GM12878 (cell line): ENCODE data around the gene PLAAT3. TPM values are rescaled to one million over a fixed set of nuclear protein-coding genes. Genes with fewer than 3 reads are reported as not detected.

Experiments
- ATAC-seq: fragments of 200-7000 bp; cut with Tn5 transposase; 3 replicates; pipeline ENCODE4 v1.9.1; 2020; ENCODE audit warnings: mild to moderate bottlenecking, moderate library complexity
- BruUV-seq: library from RNA; stranded (reverse); fragments of 400-500 nt; replicated peaks from 2 replicates; lab custom pipeline; 2021; lab: Mats Ljungman, UMichigan
- CTCF ChIA-PET: fragments of 300-600 bp; sonication (Branson Sonifier 250); formaldehyde crosslinking; extraction: SDS; loops from one replicate; lab custom pipeline; 2021; ENCODE audit warnings: inconsistent platforms; lab: Yijun Ruan, JAX
- POLR2A ChIA-PET: fragments of 350-600 bp; formaldehyde crosslinking; extraction: SDS; loops from one replicate; lab custom pipeline; 2021; ENCODE audit warnings: inconsistent platforms; lab: Charles Lee
- RAD21 ChIA-PET: fragments of 300-600 bp; sonication (Branson Sonifier 250); formaldehyde crosslinking; loops from one replicate; lab custom pipeline; 2023; ENCODE audit warnings: antibody characterized with exemption; ENCODE audit not compliant: unreplicated experiment; lab: Charles Lee
- SMC1A ChIA-PET: fragments of 300-600 bp; sonication (Branson Sonifier 250); formaldehyde crosslinking; loops from one replicate; lab custom pipeline; 2023; ENCODE audit not compliant: unreplicated experiment, uncharacterized antibody; lab: Charles Lee
- DNase-seq: peaks from one replicate; pipeline ENCODE4 v3.0.0-alpha.2; 2011; ENCODE audit warnings: low read depth, low spot score
- FAIRE-seq: peaks from 3 replicates; lab custom pipeline; 2011; peaks lifted over from hg19 to GRCh38; lab: Jason Lieb, UNC
- H2AFZ ChIP-seq: 2 replicates; pipeline ENCODE4 v1.6.0; 2011; ENCODE audit warnings: low read depth, low read length, control low read depth; ENCODE audit not compliant: control insufficient read depth
- H3K27ac ChIP-seq: 2 replicates; pipeline ENCODE4 v1.5.1; 2011; ENCODE audit warnings: control low read depth; ENCODE audit not compliant: control insufficient read depth, insufficient read depth
- H3K27me3 ChIP-seq, 2 experiments: replicated peaks in 1 of 2; 2 replicates each; pipeline versions ENCODE4 v1.6.0 to v1.6.1; 2011; ENCODE audit warnings: low read length in 1 of 2; ENCODE audit not compliant: control insufficient read depth in 2 of 2, insufficient read depth in 2 of 2
- H3K36me3 ChIP-seq, 2 experiments: 2 replicates each; pipeline ENCODE4 v1.5.1; 2011; ENCODE audit warnings: low read length in 1 of 2; ENCODE audit not compliant: control insufficient read depth in 2 of 2, insufficient read depth in 2 of 2
- H3K4me1 ChIP-seq: 2 replicates; pipeline ENCODE4 v1.6.1; 2011; ENCODE audit warnings: mild to moderate bottlenecking, low read length, moderate library complexity, mixed read lengths; ENCODE audit not compliant: control insufficient read depth, insufficient read depth
- H3K4me2 ChIP-seq: 2 replicates; pipeline ENCODE4 v1.6.0; 2011; ENCODE audit warnings: control low read depth; ENCODE audit not compliant: control insufficient read depth, insufficient read depth
- H3K4me3 ChIP-seq: fragments of 200-600 bp; sonication (generic); 2 replicates; pipeline ENCODE4 v1.5.1; 2016
- H3K79me2 ChIP-seq: 2 replicates; pipeline ENCODE4 v1.6.0; 2011; ENCODE audit warnings: low read length; ENCODE audit not compliant: control insufficient read depth, insufficient read depth
- H3K9ac ChIP-seq: 2 replicates; pipeline ENCODE4 v1.8.0; 2011; ENCODE audit warnings: low read length, control low read depth, mixed read lengths; ENCODE audit not compliant: control insufficient read depth, insufficient read depth
- H3K9me3 ChIP-seq: replicated peaks from 3 replicates; pipeline ENCODE4 v1.5.1; 2011; ENCODE audit warnings: mild to moderate bottlenecking, low read length; ENCODE audit not compliant: control insufficient read depth, insufficient read depth
- H4K20me1 ChIP-seq: 2 replicates; pipeline ENCODE4 v1.6.0; 2011; ENCODE audit not compliant: control insufficient read depth, insufficient read depth
- BCLAF1 ChIP-seq: fragments of 450-650 bp; IDR thresholded peaks from 2 replicates; pipeline ENCODE4 v1.6.1; 2017; ENCODE audit warnings: antibody characterized with exemption, mild to moderate bottlenecking, moderate library complexity
- BHLHE40 ChIP-seq, 2 experiments: fragments of 450-650 bp in 1 of 2; IDR thresholded peaks; 2 replicates each; pipeline ENCODE4 v1.6.1; 2011 to 2017; ENCODE audit warnings: low read depth in 2 of 2, borderline replicate concordance in 1 of 2, improper control_type of control experiment in 1 of 2, low read length in 1 of 2, mild to moderate bottlenecking in 1 of 2
- CTCF ChIP-seq, 3 experiments: IDR thresholded peaks in 2 of 3; conservative IDR thresholded peaks in 1 of 3; 2 replicates each; pipeline ENCODE4 v1.5.1; 2011; ENCODE audit warnings: low read depth in 3 of 3, low read length in 3 of 3, mild to moderate bottlenecking in 3 of 3, control low read depth in 2 of 3, moderate library complexity in 2 of 3, inconsistent platforms in 1 of 3, mixed read lengths in 1 of 3; ENCODE audit not compliant: control insufficient read depth in 2 of 3, insufficient read depth in 1 of 3; ENCODE audit errors: extremely low read depth in 1 of 3
- LARP7 ChIP-seq: fragments of 450-650 bp; IDR thresholded peaks from 2 replicates; pipeline ENCODE4 v1.6.1; 2017; ENCODE audit warnings: mild to moderate bottlenecking
- MLLT1 ChIP-seq: fragments of 450-650 bp; IDR thresholded peaks from 2 replicates; pipeline ENCODE4 v1.6.1; 2016; ENCODE audit warnings: mild to moderate bottlenecking
- NBN ChIP-seq: fragments of 450-650 bp; IDR thresholded peaks from 2 replicates; pipeline ENCODE4 v1.6.1; 2016
- POLR2A ChIP-seq: IDR thresholded peaks from 2 replicates; pipeline ENCODE4 v1.6.1; 2011; ENCODE audit warnings: low read depth, mild to moderate bottlenecking, low read length
- USF1 ChIP-seq: IDR thresholded peaks from 2 replicates; pipeline ENCODE4 v1.6.1; 2011; ENCODE audit warnings: borderline replicate concordance, low read depth, mild to moderate bottlenecking, moderate library complexity, mixed read lengths, low read length; ENCODE audit not compliant: insufficient read depth; ENCODE audit errors: extremely low read length
- WGBS: methylation state at CpG from one replicate; pipeline ENCODE4 v1.1.6; 2016; ENCODE audit warnings: low lambda C conversion rate; ENCODE audit not compliant: insufficient replicate concordance, insufficient coverage; ENCODE audit errors: missing lambda C conversion rate; 5-methylcytosine and 5-hydroxymethylcytosine counted together
- in situ Hi-C: fragments of 300-500 bp; cut with MboI; formaldehyde crosslinking; loops from 9 replicates; pipeline ENCODE4 v1.14.3; 2018; ENCODE audit warnings: mixed read lengths
- intact Hi-C: fragments of 100-400 bp; cut with micrococcal nuclease; formaldehyde crosslinking; loops from one replicate; pipeline ENCODE4 v1.14.2; 2022; ENCODE audit not compliant: unreplicated experiment
- polyA plus RNA-seq, 11 experiments: library from polyadenylated mRNA; depleted of rRNA in 4 of 11; unstranded in 6 of 11; stranded (reverse) in 5 of 11; fragments of >200 nt; fragmentation: Nextera tagmentation in 4 of 11; fragmentation: Illumina TruSeq in 1 of 11; extraction: Ambion mirVana in 4 of 11; extraction: Trizol in 1 of 11; gene quantifications; 1 replicate in 1 of 11; 2 replicates in 10 of 11; pipeline versions ENCODE4 v1.2.1 to v1.2.3, GENCODE V29; 2011 to 2016; ENCODE audit warnings: inconsistent platforms in 2 of 11, missing spikeins in 2 of 11, low read depth in 1 of 11
- total RNA-seq, 4 experiments: library from RNA; depleted of rRNA in 3 of 4; stranded (reverse); fragments of >200 nt in 3 of 4; fragmentation: Illumina TruSeq in 1 of 4; extraction: Trizol in 1 of 4; gene quantifications; 2 replicates each; pipeline versions ENCODE4 v1.2.1 to v1.2.3, GENCODE V29; 2013 to 2021

PLAAT3 gene
- total and polyA plus RNA-seq, 10 of the 15 experiments (the other 5 are each of a cell fraction or from before 2014, with no cell fraction given) = 4.8 to 37.0 (median 14.8) TPM

- in situ Hi-C loops = no loop called here
- intact Hi-C loops = no loop called here
- POLR2A ChIA-PET = interaction anchor here (0.5 to 1.3 kb wide), 5 partner anchors 9 to 809 kb away, joined by 3 to 5 read pairs (median 3); partner anchors contain the start of gene ZBTB3
- Histone ChIP-seq H3K79me2 (no peaks in the 10 kb centered on the region), H3K9me3 (no peaks in the 10 kb centered on the region), H3K4me1 (peaks cover 48% of the 10 kb centered on the region), H3K27ac (peak within 1 kb of the TSS; percentile 66), H4K20me1 (no peaks in the 10 kb centered on the region), H3K4me3 (no peak within 1 kb of the TSS; the same call in 1 of the 2 replicates), H3K4me2 (peak within 1 kb of the TSS; percentile 95), H3K9ac (no peak within 1 kb of the TSS), H2AFZ (peak within 1 kb of the TSS; percentile 71), H3K36me3 (no peaks in the 10 kb centered on the region), H3K27me3 (no peaks in the 10 kb centered on the region)
- FAIRE-seq (no peak), ATAC-seq (peak; percentile 3), DNase-seq (no peak)
- CTCF ChIA-PET = interaction anchor here (0.6 to 3.7 kb wide), 4 partner anchors 72 to 627 kb away, joined by 3 to 12 read pairs (median 4); no protein-coding TSS in a partner anchor
- SMC1A ChIA-PET = interaction anchor here (0.6 to 1.8 kb wide), 4 partner anchors 8 to 83 kb away, joined by 3 to 8 read pairs (median 4); partner anchors contain the start of gene PLAAT4
- no TSS peak for BruUV-seq
- WGBS = 47% methylated on average over 9 of the region's 13 CpGs
- no peak for TF ChIP-seq BCLAF1
- TF ChIP-seq BHLHE40 (IDR thresholded peaks at IDR 0.05; ENCODE audit: borderline replicate concordance in 1 of 2, low read depth in 2 of 2, low read length in 1 of 2) = no peak
- no peak for TF ChIP-seq NBN
- no peak for TF ChIP-seq CTCF (IDR thresholded peaks at IDR 0.05 in 2 of 3, conservative IDR thresholded peaks at IDR 0.05 in 1 of 3; ENCODE audit: control insufficient read depth in 2 of 3, extremely low read depth in 1 of 3, insufficient read depth in 1 of 3, low read depth in 3 of 3, low read length in 3 of 3)
- no peak for TF ChIP-seq LARP7
- peak; percentile 24; the same call in 1 of the 2 replicates for TF ChIP-seq MLLT1
- no peak for TF ChIP-seq USF1
- TF ChIP-seq POLR2A = no peak
- RAD21 ChIA-PET = interaction anchor here (0.5 to 3.9 kb wide), 6 partner anchors 26 to 84 kb away, joined by 3 to 16 read pairs (median 5); partner anchors contain the start of gene PLAAT4
Measured at GRCh38 chr11:63563201-63564055, 50.8 kb downstream of the PLAAT3 start, which contains the start of gene PLAAT2. Gene PLAAT2 (minus strand): TSS chr11:63563379. CDS start chr11:63563324, 55 bp downstream.
